Sigmoid colon (tissue), 7 donors: ENCODE data around the gene MED13L. TPM values are rescaled to one million over a fixed set of nuclear protein-coding genes. Genes with fewer than 3 reads are reported as not detected.

ENCODE experiments used
- DNase-seq: peaks from one replicate; pipeline ENCODE4 v3.0.0-alpha.2; 2019
- H3K27ac ChIP-seq, 4 donors: fragments of 200-600 bp; sonication (generic); one replicate each; pipeline ENCODE4 v1.5.1; 2016 to 2019; ENCODE audit warnings: mild to moderate bottlenecking in 1 of 4
- H3K27me3 ChIP-seq, 3 donors: fragments of 200-600 bp; sonication (generic); one replicate each; pipeline ENCODE4 v1.5.1; 2019; ENCODE audit warnings: mild to moderate bottlenecking in 1 of 3
- H3K36me3 ChIP-seq, 4 donors: fragments of 200-600 bp; sonication (generic); one replicate each; pipeline ENCODE4 v1.5.1; 2016 to 2019
- H3K4me1 ChIP-seq, 4 donors: fragments of 200-600 bp; sonication (generic); one replicate each; pipeline ENCODE4 v1.5.1; 2017 to 2019
- H3K4me3 ChIP-seq, 4 donors: fragments of 200-600 bp; sonication (generic); one replicate each; pipeline ENCODE4 v1.5.1; 2017 to 2019; ENCODE audit warnings: mild to moderate bottlenecking in 2 of 4, moderate library complexity in 1 of 4
- H3K9me3 ChIP-seq, 4 donors: fragments of 200-600 bp in 3 of 4; sonication (generic) in 3 of 4; one replicate each; pipeline versions ENCODE4 v1.5.1 to v1.6.1; 2013 to 2019
- CTCF ChIP-seq, 4 experiments: fragments of 450-650 bp in 3 of 4; fragments of 200-600 bp in 1 of 4; IDR thresholded peaks; one replicate each; pipeline ENCODE4 v1.5.1; 2016 to 2019; ENCODE audit warnings: antibody characterized with exemption in 4 of 4, mild to moderate bottlenecking in 3 of 4, moderate library complexity in 2 of 4
- EP300 ChIP-seq, 4 donors: sonication (generic); formaldehyde crosslinking; IDR thresholded peaks; one replicate each; pipeline ENCODE4 v1.6.1; 2017; ENCODE audit warnings: antibody characterized with exemption in 4 of 4
- POLR2A ChIP-seq, 2 donors: fragments of 450-650 bp; IDR thresholded peaks; one replicate each; pipeline ENCODE4 v1.6.1; 2016; ENCODE audit warnings: antibody characterized with exemption in 2 of 2, mild to moderate bottlenecking in 2 of 2, moderate library complexity in 2 of 2
- POLR2AphosphoS5 ChIP-seq, 4 donors: sonication (generic); formaldehyde crosslinking; IDR thresholded peaks; one replicate each; pipeline ENCODE4 v1.6.1; 2017; ENCODE audit warnings: antibody characterized with exemption in 4 of 4
- WGBS, 2 donors: extraction: QIAGEN DNeasy Blood & Tissue Kit; methylation state at CpG; one replicate each; pipeline ENCODE4 v1.1.7; 2013; 5-methylcytosine and 5-hydroxymethylcytosine counted together
- intact Hi-C: fragments of 100-400 bp; cut with DNase I; formaldehyde crosslinking; loops from one replicate; pipeline ENCODE4 v1.15.1; 2023
- polyA plus RNA-seq, 3 donors: library from polyadenylated mRNA; stranded (reverse); fragments of 200-250 nt; gene quantifications; one replicate each; pipeline ENCODE4 v1.2.3, GENCODE V29; 2013
- total RNA-seq, 4 donors: library from RNA; depleted of rRNA; stranded (reverse); fragments of >200 nt; gene quantifications; one replicate each; pipeline ENCODE4 v1.1.0, GENCODE V29; 2016
- donor health status: healthy with polysubstance abuse.
- donor health status: Bipolar disorder and iron deficiency.
- donor health status: healthy.

MED13L gene
- total and polyA plus RNA-seq, 7 donors: 12.5 to 246 (median 151) TPM

GRCh38 chr12:115972241-115972640 is 305.3 kb downstream of the MED13L start:
- no peaks in the 10 kb centered on the region for H3K27me3 ChIP-seq
- H3K9me3 ChIP-seq: no peaks in the 10 kb centered on the region
- no peak for DNase-seq
- TF ChIP-seq EP300 (IDR thresholded peaks at IDR 0.05) (no peak), POLR2A (IDR thresholded peaks at IDR 0.05) (no peak), CTCF (IDR thresholded peaks at IDR 0.05) (no peak), POLR2AphosphoS5 (IDR thresholded peaks at IDR 0.05) (no peak)
- peaks cover 0 to 11% (median 3%) of the 10 kb centered on the region in 4 donors for H3K4me1 ChIP-seq
- intact Hi-C loops: no loop called here
- WGBS, 2 donors: 84 to 90% methylated on average over 4 of the region's 4 CpGs
- no peak overlapping the region for H3K4me3 ChIP-seq
- H3K36me3 ChIP-seq: peaks cover 13 to 89% (median 32%) of the 10 kb centered on the region in 4 donors
- no peak overlapping the region for H3K27ac ChIP-seq

- Histone ChIP-seq H3K27ac (no peak overlapping the region), H3K9me3 (no peaks in the 10 kb centered on the region), H3K4me1 (peaks cover 0 to 11% (median 4%) of the 10 kb centered on the region in 4 donors), H3K4me3 (no peak overlapping the region), H3K36me3 (peaks cover 32 to 96% (median 36%) of the 10 kb centered on the region in 4 donors), H3K27me3 (no peaks in the 10 kb centered on the region)
- intact Hi-C loops: no loop called here
- no peak for DNase-seq
- no peak for TF ChIP-seq EP300 (IDR thresholded peaks at IDR 0.05)
- no peak for TF ChIP-seq POLR2AphosphoS5 (IDR thresholded peaks at IDR 0.05)
- no peak for TF ChIP-seq CTCF (IDR thresholded peaks at IDR 0.05)
- TF ChIP-seq POLR2A (IDR thresholded peaks at IDR 0.05): no peak
- WGBS, 2 donors: 93 to 94% methylated on average over 7 of the region's 7 CpGs
Measured at GRCh38 chr12:115968211-115968610, 309.3 kb downstream of the MED13L start.

- no peaks in the 10 kb centered on the region for H3K27me3 ChIP-seq
- no peak overlapping the region for H3K4me3 ChIP-seq
- TF ChIP-seq CTCF (IDR thresholded peaks at IDR 0.05) (no peak), EP300 (IDR thresholded peaks at IDR 0.05) (no peak), POLR2AphosphoS5 (IDR thresholded peaks at IDR 0.05) (no peak), POLR2A (IDR thresholded peaks at IDR 0.05) (no peak)
- peaks cover 21 to 96% (median 37%) of the 10 kb centered on the region in 4 donors for H3K36me3 ChIP-seq
- peaks cover 0 to 18% (median 8%) of the 10 kb centered on the region in 4 donors for H3K4me1 ChIP-seq
- no peak overlapping the region for H3K27ac ChIP-seq
- no peaks in the 10 kb centered on the region for H3K9me3 ChIP-seq
- 96% methylated on average over 4 of the region's 4 CpGs for WGBS, 2 donors
- intact Hi-C loops: no loop called here
- DNase-seq: no peak
Measured at GRCh38 chr12:115966376-115966775, 311.1 kb downstream of the MED13L start.

- no peak for DNase-seq
- Histone ChIP-seq H3K36me3 (peaks cover 18 to 96% (median 42%) of the 10 kb centered on the region in 4 donors), H3K27ac (no peak overlapping the region), H3K4me3 (no peak overlapping the region), H3K9me3 (no peaks in the 10 kb centered on the region), H3K27me3 (no peaks in the 10 kb centered on the region), H3K4me1 (peaks cover 0 to 15% (median 3%) of the 10 kb centered on the region in 4 donors)
- 68 to 76% methylated on average over 2 of the region's 2 CpGs for WGBS, 2 donors
- intact Hi-C loops: no loop called here
- no peak for TF ChIP-seq POLR2A (IDR thresholded peaks at IDR 0.05)
- no peak for TF ChIP-seq POLR2AphosphoS5 (IDR thresholded peaks at IDR 0.05)
- no peak for TF ChIP-seq EP300 (IDR thresholded peaks at IDR 0.05)
- no peak for TF ChIP-seq CTCF (IDR thresholded peaks at IDR 0.05)
Measured at GRCh38 chr12:115964626-115965025, 312.9 kb downstream of the MED13L start.

GRCh38 chr12:115964214-115964613 is 313.3 kb downstream of the MED13L start:
- TF ChIP-seq POLR2A (IDR thresholded peaks at IDR 0.05): no peak
- no peak for TF ChIP-seq POLR2AphosphoS5 (IDR thresholded peaks at IDR 0.05)
- no peak for TF ChIP-seq CTCF (IDR thresholded peaks at IDR 0.05)
- no peak for TF ChIP-seq EP300 (IDR thresholded peaks at IDR 0.05)
- no peak for DNase-seq
- H3K27ac ChIP-seq: no peak overlapping the region
- H3K36me3 ChIP-seq: peaks cover 15 to 96% (median 42%) of the 10 kb centered on the region in 4 donors
- H3K9me3 ChIP-seq: no peaks in the 10 kb centered on the region
- H3K4me1 ChIP-seq: peaks cover 0 to 15% (median 3%) of the 10 kb centered on the region in 4 donors
- intact Hi-C loops: no loop called here
- H3K4me3 ChIP-seq: no peak overlapping the region
- no peaks in the 10 kb centered on the region for H3K27me3 ChIP-seq
